ENCODE data around the gene NEGR1. TPM values are rescaled to one million over a fixed set of nuclear protein-coding genes. Genes with fewer than 3 reads are reported as not detected.

NEGR1 gene
- total RNA-seq, 1 donor from 2014 or later, result 9.7 TPM

- no peak overlapping the region for H3K4me3 ChIP-seq
- TF ChIP-seq, protein P1, sequence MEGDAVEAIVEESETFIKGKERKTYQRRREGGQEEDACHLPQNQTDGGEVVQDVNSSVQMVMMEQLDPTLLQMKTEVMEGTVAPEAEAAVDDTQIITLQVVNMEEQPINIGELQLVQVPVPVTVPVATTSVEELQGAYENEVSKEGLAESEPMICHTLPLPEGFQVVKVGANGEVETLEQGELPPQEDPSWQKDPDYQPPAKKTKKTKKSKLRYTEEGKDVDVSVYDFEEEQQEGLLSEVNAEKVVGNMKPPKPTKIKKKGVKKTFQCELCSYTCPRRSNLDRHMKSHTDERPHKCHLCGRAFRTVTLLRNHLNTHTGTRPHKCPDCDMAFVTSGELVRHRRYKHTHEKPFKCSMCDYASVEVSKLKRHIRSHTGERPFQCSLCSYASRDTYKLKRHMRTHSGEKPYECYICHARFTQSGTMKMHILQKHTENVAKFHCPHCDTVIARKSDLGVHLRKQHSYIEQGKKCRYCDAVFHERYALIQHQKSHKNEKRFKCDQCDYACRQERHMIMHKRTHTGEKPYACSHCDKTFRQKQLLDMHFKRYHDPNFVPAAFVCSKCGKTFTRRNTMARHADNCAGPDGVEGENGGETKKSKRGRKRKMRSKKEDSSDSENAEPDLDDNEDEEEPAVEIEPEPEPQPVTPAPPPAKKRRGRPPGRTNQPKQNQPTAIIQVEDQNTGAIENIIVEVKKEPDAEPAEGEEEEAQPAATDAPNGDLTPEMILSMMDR (IDR thresholded peaks at IDR 0.05; ENCODE audit: borderline replicate concordance), result no peak
- H3K4me1 ChIP-seq, result no peaks in the 10 kb centered on the region
Measured at GRCh38 chr1:71502006-71502405, 780.3 kb downstream of the NEGR1 start.

DNA sequence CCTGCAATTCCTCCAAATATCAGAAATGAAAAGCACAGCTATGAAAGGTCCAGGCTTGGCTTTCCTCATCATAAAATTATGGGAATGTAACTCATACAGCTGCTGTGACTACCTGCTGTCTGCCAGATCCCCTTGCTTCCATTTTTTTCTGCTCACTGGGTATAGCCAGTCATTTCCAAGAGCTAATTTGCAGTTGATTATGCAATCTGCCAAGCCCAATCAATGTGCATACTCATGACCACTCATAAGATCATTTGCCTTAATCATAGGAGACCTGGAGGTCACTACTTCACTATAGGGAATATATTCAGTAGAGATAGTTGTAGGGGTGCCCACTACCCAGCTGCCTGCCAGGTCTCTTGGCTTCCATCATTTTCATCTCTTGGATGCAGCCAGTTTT is 783.8 kb downstream of the NEGR1 start:
- DNase-seq, result no peak
- H3K27me3 ChIP-seq (ENCODE audit: low read depth), result no peaks in the 10 kb centered on the region
- H3K9me3 ChIP-seq (replicated peaks), result no peaks in the 10 kb centered on the region
- intact Hi-C loops (cut with micrococcal nuclease), result no loop called here
- TF ChIP-seq, protein P1 (IDR thresholded peaks at IDR 0.05; ENCODE audit: borderline replicate concordance), result no peak
- no peak overlapping the region for H3K27ac ChIP-seq (replicated peaks)
- H3K4me3 ChIP-seq, result no peak overlapping the region
- no peaks in the 10 kb centered on the region for H3K36me3 ChIP-seq
- no peaks in the 10 kb centered on the region for H3K4me1 ChIP-seq

More at GRCh38 chr1:71502006-71502405, 780.3 kb downstream of the NEGR1 start:
- Histone ChIP-seq H3K27ac (replicated peaks) (no peak overlapping the region), H3K9me3 (replicated peaks) (no peaks in the 10 kb centered on the region), H3K36me3 (no peaks in the 10 kb centered on the region), H3K27me3 (ENCODE audit: low read depth) (no peaks in the 10 kb centered on the region)
- no peak for DNase-seq
- intact Hi-C loops (cut with micrococcal nuclease), result no loop called here

GRCh38 chr1:71494163-71494562 is 788.2 kb downstream of the NEGR1 start:
- H3K9me3 ChIP-seq (replicated peaks), result no peaks in the 10 kb centered on the region
- H3K27ac ChIP-seq (replicated peaks), result no peak overlapping the region
- TF ChIP-seq, protein P1 (IDR thresholded peaks at IDR 0.05; ENCODE audit: borderline replicate concordance), result no peak
- H3K27me3 ChIP-seq (ENCODE audit: low read depth), result no peaks in the 10 kb centered on the region
- no peaks in the 10 kb centered on the region for H3K4me1 ChIP-seq
- H3K4me3 ChIP-seq, result no peak overlapping the region
- intact Hi-C loops (cut with micrococcal nuclease), result no loop called here
- H3K36me3 ChIP-seq, result no peaks in the 10 kb centered on the region
- DNase-seq, result no peak

DNA sequence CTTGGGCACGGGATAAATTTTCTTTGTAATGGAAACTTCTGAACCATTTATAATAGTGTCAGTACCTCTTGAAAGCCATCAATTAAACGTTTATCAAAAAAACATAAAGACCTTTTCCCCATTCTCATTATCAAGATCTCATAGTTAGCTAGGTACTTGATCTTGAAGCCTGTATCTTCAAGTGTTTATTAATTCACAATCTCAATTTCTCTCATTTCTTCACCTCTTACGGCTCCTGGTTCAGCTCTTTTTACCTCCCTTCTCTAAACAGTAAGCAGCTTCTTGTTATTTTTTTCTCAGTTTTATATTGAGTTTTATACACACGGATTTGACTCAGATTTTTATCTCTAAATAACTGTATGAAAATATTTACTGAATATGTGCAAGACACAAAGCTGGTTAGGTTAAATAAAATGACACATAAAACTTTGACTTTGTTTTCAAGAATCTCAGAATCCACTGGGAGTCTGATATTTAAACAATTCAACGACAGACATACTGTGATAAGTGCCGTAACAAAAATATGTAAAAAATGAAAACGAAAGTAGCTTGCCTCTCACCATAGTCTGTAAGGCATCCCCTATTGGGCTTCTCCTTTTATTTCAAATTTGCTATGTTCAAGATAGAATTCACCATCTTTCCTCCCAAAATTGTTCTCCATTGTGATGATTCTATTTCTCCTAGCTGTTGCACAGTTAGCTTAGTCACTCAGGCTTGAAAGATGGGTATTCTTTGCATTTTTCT is 789.9 kb downstream of the NEGR1 start:
- H3K36me3 ChIP-seq, result no peaks in the 10 kb centered on the region
- H3K4me1 ChIP-seq, result no peaks in the 10 kb centered on the region
- DNase-seq, result no peak
- TF ChIP-seq, protein P1 (IDR thresholded peaks at IDR 0.05; ENCODE audit: borderline replicate concordance), result no peak
- intact Hi-C loops (cut with micrococcal nuclease), result no loop called here
- no peak overlapping the region for H3K27ac ChIP-seq (replicated peaks)
- H3K4me3 ChIP-seq, result no peak overlapping the region
- H3K9me3 ChIP-seq (replicated peaks), result no peaks in the 10 kb centered on the region
- H3K27me3 ChIP-seq (ENCODE audit: low read depth), result no peaks in the 10 kb centered on the region

DNA sequence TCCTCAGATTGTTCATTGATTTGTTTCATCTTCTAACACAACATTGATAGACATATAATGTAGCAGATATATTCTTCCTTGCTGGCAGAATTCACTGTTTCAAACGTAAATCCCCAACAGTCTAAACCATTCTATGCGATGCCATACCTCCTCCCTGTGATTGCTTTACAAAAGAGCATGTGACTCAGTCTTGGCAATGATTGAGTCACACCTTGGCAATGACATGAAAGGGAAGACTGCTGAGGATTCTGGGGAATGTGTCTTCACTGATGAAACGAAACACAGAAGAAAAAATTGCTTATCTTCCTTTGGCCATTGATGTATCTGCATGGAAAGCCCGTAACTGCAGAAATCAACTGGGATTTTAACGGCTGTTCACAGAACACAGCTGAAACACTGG is 791.9 kb downstream of the NEGR1 start:
- intact Hi-C loops (cut with micrococcal nuclease), result no loop called here
- H3K4me1 ChIP-seq, result no peaks in the 10 kb centered on the region
- TF ChIP-seq, protein P1 (IDR thresholded peaks at IDR 0.05; ENCODE audit: borderline replicate concordance), result no peak
- H3K36me3 ChIP-seq, result no peaks in the 10 kb centered on the region
- no peak for DNase-seq
- no peaks in the 10 kb centered on the region for H3K27me3 ChIP-seq (ENCODE audit: low read depth)
- no peak overlapping the region for H3K4me3 ChIP-seq
- H3K27ac ChIP-seq (replicated peaks), result no peak overlapping the region
- no peaks in the 10 kb centered on the region for H3K9me3 ChIP-seq (replicated peaks)

Measured in left ventricle myocardium inferior (tissue), 1 donor.